Activated gamma-delta T cell (primary cell): ENCODE measurements around the gene TSPAN15.
"Not testable (repeated sequence)": the region's sequence is repeated elsewhere in the genome, so short reads cannot be mapped to it uniquely, and the experiment has no call there.

Experiments
- DNase-seq: peaks from one replicate; lab custom pipeline; 2025; lab: John Stamatoyannopoulos, UW

The TSPAN15 gene

DNA sequence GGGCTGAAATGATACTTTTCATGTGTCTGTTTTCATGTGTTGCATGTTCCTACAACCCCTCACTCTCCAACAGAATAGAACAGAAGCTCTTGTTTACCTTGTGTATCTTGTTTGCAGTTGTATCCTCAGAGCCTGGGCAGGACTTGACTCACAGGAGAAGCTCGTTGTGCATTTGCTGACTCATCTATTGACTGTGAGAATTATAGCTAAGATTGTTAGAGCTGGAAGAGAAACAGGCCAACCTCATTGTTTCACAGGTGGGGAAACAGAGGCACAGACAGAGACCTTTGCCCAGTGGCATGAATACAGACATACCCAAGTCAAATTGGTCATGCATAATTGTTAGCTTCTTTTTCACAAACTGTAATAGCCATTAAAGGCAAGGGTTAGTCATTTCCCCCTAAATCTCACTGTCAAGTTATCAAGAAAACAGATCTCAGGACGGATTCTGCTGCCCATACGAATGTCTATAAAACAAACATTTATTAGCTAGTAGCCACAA, 4.6 kb upstream of the TSPAN15 start:
- DNase-seq, result no peak

DNA sequence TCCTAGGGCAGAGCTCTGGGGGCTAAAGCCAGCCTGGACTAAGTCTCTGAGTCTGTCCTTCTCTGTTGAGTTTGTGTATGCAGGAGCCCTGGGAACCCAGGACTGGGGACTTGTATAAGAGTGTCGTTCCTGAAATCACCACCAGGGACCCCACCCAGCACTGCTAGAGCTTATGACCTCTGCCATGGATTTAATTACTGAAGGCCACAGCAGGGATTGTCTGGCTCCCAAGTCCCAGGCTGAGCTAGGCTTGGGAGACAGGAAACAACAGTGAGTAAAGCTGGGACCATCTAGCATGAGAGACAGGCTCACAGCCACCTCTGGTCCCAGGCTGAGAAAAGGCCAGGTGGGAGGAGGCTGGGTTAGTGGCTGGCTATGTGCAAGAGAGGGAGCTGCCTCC, 1.4 kb upstream of the TSPAN15 start:
- no peak for DNase-seq

DNA sequence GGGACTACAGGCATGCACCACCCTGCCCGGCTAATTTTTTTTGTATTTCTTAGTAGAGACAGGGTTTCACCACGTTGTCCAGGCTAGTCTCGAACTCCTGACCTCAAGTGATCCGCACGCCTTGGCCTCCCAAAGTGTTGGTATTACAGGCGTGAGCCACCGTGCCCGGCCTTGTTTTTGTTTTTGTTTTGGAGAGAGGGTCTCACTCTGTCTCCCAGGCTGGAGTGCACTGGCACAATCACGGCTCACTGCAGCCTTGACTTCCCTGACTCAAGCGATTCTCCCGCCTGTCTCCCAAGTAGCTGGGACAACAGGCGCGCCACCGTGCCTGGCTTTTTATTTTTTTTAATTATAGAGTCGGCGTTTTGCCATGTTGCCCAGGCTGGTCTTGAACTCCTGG, 870 bp upstream of the TSPAN15 start:
- not testable (repeated sequence) for DNase-seq

DNA sequence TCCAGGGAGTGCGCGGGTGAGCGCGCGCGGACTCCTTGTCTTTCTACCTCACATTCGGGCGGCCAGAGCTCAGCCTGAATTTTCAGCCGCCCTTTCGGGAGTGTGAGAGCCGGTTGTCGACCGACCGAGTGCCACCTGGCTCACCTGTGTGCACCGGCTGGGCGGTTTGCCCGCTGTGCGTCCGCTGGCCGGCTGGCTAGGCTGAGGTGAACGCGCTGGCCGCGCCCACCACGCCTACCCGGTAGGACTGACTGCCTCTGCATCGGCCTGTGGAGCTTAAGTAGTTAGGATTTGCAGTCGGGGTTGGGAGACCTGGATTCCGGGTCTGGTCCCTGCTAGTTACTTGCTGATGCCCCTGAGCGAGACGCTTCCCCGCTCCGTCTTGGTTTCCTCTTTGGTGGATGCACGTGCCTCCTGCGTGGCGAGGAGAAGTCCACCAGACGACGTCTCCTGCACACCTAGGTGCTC, 553 bp downstream of the TSPAN15 start:
- no peak for DNase-seq

DNA sequence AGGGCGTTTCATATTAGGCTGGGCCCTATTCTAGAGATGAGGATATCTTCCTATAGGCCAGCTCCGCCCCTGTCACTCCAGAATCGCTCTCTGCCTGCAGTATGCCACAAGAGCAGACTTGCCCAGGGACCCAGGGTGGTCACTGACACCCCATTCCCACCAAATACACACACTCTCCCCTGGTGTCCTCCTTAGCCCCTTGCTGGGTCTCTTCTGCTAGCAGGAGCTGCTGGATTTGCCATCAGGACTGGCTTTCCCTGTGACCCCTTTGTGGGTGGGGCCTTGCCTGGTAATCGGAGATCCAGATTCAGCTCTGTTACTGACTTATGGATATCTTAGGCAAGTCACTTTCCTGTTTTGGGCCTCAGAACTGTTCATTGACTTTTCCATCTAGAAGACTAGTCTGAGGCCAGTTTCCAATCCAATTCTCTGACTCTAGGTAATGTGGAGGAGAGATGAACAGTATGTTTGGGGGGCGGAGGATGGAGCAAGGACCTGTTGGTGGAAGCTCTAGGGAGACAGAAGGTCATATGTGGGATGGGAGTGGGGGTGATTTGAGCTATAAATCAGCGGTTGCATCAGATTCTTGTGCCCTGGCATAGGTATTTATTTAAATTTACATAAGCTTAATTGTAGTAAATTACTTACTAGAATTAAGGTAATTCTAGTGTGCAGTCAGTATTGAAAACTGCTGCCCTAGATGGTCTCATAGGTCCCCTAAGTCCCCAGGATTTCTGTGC, 1.6 kb downstream of the TSPAN15 start:
- DNase-seq, result no peak

DNA sequence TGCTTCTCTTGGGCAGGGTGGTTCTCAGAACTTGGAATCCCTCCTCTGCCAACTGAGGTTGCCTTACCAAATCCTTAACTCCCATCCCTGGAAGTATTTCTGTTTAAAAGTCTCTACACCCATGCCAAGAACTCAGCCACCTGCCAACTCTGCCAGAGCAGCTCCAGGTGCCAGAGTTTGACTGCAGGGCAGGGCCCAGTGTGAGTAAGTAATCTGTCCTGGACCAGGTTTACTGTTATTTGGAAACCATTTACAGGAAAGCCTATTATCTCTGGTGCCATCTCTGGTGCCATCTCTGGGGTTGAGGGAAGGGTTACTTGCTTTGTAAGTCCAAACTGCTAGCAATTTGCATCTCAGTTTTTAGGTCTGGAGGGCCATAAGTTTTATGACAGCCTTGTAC, 2.5 kb downstream of the TSPAN15 start:
- no peak for DNase-seq

DNA sequence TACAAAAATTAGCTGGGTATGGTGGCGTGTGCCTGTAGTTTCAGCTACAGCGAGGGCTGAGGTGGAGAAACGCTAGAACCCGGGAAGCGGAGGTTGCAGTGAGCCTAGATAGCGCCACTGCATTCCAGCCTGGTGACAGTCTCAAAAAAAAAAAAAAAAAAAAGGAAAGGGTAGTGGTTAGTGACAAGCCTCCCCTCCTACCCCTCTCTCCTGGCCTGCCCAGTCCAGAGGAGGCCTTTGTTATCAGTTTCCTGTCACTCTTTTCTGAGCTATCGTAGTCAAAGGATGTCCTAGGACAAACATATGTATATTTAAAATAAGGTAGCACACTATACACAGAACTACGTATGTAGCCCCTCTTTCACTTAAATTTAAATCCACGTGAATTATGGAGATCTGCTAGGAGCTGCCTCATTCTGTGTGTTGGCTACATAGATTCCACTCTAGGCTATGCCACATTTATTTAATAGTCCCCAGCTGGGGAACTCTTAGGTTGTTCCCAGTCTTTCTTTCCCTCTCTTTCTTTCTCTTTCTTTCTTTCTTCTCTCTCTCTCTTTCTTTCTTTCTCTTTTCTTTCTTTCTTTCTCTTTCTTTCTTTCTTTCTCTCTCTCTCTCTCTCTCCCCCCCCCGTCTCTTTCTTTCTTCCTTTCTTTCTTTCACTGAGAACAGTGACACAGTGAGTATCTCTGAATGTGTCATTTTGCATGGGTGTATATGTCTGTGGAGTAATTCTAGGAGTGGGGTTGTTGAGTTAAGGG, 3.9 kb downstream of the TSPAN15 start:
- DNase-seq, result no peak

DNA sequence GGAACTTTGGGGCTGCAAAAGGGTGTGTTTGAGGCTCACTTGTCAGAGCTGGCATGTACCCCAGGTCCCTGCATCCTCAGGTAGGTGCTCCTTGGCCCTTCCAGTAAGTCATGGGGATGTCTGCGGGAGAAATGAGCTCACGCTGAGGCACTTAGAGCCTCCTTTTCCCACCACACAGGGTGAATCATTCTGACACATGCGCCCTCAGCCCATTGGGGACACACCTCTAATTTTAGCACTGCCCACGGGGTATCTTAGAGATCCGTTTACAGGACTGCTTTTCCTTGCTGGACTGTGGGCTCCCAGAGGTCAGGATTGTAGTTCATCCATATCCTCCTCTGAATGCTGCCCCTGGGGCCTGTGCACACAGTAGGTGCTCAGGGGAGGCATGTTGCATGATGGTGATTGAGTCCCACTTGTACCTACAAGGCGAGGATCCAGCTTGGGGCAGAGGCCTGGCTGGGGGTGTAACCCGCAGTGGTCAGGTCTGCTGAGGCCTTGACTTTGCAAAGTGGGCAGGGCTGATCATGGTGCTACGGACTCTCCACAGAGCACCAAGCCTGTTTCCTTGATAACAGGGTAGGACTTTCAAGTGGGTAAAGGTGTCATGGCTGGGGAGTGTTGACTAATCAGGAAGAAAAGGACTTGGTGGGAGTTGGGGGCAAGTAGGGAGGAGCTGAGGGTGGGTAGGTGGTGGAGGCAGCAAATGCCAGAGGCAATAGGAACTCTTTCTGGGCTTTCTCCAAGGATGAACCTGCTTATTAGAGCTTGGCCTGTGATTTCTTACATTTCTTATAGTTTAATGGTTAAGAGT, 5.8 kb downstream of the TSPAN15 start:
- no peak for DNase-seq

DNA sequence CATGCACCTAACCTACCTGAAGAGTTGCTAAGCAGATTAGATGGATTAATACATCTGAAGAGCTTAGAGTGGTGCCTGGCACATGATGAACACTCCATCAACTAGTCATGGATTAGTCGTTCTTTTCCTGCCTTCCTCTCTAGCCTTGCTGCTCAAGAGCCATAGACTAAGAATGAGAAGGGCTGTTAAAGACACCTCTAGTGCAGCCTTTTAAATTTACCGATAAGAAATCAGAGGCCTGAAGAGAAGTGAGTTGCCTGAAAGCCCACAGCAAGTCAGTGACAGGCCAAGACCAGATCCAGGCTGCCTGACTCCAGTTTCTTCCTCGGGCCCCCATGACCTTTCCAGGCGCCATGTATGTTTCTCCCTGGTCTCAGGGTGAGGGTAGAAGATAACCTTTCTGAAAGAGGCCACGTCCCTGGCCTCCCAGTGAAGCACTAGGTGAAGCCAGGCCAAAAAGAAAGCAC, 6.5 kb downstream of the TSPAN15 start:
- DNase-seq, result no peak

DNA sequence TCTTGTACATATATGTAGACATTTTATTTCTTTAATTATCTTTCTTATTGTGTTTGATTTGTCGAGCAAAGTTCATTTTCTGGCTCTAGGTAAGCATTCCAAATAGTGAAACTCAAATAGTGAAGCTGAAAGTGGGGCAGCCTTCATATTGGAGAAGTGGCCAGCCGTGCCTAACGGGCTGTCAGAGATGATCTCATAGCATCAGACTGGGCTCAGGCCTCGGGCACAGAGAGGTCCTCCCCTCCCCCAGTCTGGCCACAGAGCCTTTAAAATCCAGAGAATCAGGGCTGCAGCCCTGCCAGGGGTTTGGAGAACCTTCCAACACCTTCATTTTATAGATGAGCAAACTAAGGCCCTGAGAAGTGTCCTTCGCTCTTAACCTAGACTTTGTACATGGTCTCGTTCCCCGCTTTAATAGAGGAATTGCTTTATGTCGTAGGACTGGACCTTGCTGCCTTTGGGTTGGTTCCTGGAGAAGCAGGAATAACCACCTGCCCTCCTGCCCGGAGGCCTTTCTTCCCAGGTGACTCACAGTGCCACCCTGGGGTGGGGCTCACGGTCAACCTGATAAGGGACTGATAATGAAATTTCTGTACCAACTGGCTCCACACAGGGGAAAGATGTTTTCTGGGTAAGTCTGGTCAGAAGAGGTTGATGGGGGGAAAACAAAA, 7.3 kb downstream of the TSPAN15 start:
- no peak for DNase-seq

DNA sequence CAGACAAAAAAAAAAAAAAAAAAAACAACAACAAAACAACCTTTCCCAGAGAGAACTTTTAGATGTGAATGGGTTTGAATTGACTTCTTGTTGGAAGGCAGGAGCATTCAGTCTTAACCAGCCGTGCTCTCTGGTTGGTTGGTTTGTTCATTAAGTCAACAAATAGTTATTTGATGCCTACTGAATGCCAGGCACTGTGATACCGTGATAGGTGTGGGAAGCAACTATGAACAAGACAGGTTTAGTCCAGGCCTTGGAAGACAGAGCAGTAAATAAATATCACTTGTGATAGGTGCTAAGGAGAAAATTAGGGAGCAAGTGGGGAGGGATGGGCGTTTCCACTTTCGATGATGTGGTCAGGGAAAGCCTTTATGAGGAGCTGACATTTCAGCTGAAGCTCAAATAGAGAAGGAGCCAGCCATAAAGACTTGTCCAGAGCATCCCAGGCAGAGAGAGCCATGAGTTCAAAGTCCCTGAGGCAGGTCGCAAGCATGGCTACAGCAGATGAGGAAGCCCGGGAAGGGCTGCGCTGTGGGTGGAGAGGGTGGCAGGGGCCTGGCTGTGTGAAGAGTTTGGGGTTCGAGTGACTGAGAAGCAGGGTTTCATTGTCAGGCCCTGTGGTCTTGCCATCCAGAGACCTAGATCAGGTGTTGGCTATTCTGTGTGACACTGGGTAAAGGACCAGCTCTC, 8.0 kb downstream of the TSPAN15 start:
- no peak for DNase-seq

DNA sequence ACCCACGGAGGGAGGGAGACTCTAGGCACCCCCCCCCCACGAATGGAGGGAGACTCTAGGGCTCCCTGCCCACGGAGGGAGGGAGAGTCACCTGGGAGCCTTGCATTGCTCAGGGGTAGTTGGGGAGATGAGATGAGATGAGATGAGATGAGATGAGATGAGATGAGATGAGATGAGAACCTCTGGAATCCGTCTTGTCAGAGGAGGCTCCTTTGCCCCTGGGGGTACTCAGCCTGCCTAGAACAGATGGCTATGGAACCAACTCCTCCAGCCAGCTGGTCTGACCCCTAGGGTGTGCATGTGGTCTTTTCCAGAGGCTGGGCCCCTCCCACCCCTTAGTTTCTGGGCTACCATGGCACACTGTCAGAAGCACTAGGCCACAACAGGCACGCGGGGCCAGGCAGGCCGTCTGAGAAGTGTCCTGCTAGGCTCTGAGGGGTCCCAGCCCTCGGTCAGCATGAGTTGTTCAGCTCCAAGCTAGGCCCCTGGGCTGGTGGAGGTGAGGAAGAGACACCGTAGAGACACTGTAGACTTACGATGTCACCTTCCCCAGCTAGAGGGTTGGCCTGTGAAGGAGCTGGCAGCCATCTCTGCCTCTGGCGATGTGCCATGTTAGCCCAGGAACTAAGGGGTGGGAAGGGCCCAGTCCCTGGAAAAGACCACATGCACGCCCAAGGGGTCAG, 8.8 kb downstream of the TSPAN15 start:
- no peak for DNase-seq

DNA sequence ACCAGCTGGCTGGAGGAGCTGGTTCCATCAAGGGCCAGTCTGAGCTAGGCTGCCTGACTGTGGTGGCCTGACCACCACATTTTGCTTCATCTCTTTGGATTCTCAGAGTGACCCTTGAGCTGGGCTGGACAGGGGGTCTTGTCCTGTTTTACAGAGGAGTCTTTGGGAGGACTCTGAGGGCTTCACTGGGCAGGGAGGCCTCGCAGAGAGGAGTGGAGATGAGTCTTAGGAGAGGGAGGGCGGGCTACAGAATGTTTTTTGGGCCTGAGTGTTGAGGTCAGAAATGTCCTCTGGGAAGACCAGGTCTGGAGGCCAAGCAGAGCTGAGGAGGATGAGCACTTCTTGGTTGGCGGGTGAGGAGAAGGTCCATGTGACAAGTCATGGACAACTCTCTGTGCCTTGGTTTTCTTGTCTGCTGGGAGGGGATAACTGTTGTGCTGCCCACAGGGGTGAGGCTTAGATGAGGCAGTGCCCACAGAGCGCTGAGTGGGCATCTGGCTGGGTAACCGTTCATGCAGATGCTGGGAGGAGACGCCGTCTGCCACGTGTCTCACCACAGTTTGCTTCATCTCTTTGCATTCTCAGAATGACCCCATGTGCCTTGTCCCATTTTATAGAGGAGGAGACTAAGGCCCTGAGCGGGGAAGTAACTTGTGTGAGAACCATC, 9.4 kb downstream of the TSPAN15 start:
- no peak for DNase-seq

DNA sequence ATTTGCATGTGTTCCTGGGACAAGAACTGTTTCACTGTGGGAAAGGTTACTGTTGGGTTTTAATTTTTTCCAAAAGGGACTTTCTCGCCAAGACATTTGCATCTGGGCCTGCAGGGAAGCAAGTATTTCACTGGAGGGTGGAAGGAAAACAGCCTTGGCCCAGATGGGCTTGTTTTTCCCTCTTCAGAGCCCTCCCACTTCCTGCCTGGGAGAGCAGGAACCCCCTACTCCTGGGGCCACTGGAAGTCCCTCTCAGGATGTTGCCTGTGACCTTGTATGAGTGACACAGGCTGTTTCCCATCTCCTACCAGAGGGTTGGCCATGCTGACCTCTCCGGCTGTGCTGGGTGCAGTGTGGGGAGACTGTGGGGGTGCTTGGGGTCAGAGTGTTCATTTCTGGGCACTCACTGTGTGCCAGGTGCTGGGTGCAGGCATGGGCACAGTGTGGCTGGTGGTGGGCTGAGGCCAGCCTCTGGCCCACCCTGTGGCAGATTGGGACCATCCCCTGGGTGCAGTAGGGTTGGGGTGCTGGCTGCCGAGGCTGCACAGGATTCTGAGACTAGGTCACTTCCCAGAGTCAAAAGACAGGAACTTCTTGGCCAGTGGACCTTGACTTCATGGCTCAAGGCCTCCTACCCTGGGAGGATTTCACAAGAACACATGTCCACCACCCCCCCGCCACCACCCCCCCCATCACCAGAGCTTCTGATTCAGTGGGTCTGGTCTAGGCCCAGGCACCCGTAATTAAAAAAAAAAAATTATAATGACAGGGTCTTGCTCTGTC, 10.2 kb downstream of the TSPAN15 start:
- DNase-seq, result no peak

DNA sequence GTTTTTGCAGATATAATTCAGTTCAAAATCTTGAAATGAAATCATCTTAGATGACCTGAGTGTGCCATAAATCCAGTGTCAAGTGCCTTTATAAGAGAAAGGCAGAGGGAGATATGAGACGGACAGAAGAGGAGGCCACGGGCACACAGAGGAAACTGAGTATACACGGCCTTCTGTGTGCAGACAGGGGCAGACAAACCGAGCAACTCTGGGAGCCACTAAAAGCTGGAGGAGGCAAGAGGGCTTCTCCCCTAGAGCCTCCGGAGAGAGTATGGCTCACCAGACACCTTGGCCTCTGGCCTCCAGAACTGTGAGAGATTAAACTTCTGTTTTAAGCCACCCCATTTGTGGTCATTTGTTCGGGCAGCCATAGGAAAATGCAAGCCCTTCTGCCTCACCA, 12.6 kb downstream of the TSPAN15 start:
- DNase-seq, result no peak

DNA sequence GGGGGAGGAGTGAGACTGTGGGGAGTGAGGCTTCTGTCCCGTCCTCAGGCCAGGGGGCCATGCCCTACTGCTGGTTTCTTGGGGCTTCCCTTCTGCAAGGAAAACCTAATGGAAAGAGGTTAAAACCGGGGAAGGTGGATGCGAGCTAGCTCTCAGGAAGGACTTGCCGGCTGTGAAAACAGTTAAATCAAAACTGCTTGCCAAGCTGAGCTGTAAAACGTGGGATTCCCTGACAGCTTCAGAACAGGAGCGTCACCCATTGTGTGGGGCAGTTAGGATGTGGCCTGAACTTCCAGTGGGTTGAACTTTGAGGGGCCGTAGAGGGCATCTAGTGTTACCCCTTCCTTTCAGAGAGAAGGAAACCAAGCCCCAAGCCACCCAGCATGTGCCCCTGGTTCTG, 13.1 kb downstream of the TSPAN15 start:
- no peak for DNase-seq

DNA sequence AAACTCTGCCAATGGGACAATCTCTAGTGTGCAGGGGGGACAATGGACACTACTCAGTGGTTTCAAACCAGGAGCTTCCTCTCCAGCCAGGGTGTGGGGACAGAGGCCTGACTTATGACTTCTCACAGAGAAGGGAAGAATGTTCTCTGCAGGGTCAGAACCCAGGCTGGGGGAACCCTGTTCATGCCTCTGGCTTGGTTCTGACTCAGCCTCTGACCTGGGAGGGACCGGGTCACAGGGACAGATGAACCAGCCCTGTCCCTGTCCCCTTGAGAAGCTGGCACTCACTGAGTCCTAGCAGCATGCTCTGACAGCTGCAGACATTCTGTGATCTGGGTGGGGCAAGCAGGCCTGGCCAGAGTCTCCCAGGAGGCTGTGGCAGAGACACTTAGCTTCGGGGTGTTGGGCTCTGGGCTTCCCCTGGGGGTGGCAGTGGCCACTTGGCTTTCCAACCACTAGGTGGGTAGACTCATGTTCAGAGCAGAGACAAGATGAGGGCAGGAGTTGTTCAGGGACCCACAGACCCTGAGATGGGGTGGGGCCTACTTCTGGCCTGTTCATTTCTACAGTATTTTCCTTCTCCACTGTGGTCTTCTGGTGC, 13.6 kb downstream of the TSPAN15 start:
- no peak for DNase-seq

DNA sequence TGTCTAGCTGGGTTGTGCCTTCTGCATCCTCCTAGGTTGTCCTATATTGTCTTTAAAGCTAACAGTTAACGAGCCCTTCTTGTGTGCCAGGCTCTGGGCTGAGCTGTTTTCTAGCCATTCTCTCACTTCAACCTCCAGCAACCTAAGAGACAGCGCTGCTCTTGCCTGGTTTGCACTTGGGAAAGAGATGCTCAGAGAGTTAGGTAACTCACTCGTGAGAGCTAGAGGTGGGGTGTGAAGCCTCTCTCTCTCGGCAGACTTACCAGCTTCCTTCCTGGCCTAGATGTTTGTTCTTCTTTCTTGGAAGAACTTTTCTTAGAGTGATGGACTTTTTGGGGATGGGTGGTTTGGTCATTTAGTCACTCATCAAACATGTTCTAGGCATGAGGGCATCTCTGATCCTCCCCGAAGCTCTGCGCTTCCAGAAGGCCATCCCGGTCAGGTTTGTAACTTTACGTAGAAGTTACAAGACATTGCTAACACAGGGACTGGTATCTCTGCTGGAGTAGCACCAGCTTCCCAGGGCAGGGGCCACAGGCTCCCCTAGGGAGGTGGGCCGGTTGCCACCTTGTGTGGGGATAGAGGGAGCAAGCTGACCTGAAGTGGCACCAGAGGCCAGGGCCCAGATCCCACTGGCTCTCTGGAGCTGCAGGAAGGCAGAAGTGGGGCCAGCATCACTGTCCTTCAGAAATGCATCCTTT, 14.3 kb downstream of the TSPAN15 start:
- no peak for DNase-seq
